Measurements from ENCODE around the gene RAB37.
A peak's percentile ranks its signal among the peaks of the same experiment; 100 is the strongest.

RAB37 gene

GRCh38 chr17:74775409-74776043 lies 38.5 kb downstream of the RAB37 start:
- H3K4me3 Mint-ChIP-seq, result peak overlapping the region; percentile 98
- peaks cover 4% of the 10 kb centered on the region for H3K27me3 Mint-ChIP-seq
- H3K4me1 Mint-ChIP-seq, result peaks cover 69% of the 10 kb centered on the region
- H3K36me3 Mint-ChIP-seq, result peaks cover 61% of the 10 kb centered on the region
- CTCF ChIA-PET, result interaction anchor here (0.6 to 5.6 kb wide), 8 partner anchors 15 to 192 kb away, joined by 4 to 44 read pairs (median 6); partner anchors contain the start of gene RAB37
- no peaks in the 10 kb centered on the region for H3K9me3 Mint-ChIP-seq
- peak overlapping the region; percentile 94 for H3K27ac Mint-ChIP-seq
- DNase-seq, result no peak

DNA sequence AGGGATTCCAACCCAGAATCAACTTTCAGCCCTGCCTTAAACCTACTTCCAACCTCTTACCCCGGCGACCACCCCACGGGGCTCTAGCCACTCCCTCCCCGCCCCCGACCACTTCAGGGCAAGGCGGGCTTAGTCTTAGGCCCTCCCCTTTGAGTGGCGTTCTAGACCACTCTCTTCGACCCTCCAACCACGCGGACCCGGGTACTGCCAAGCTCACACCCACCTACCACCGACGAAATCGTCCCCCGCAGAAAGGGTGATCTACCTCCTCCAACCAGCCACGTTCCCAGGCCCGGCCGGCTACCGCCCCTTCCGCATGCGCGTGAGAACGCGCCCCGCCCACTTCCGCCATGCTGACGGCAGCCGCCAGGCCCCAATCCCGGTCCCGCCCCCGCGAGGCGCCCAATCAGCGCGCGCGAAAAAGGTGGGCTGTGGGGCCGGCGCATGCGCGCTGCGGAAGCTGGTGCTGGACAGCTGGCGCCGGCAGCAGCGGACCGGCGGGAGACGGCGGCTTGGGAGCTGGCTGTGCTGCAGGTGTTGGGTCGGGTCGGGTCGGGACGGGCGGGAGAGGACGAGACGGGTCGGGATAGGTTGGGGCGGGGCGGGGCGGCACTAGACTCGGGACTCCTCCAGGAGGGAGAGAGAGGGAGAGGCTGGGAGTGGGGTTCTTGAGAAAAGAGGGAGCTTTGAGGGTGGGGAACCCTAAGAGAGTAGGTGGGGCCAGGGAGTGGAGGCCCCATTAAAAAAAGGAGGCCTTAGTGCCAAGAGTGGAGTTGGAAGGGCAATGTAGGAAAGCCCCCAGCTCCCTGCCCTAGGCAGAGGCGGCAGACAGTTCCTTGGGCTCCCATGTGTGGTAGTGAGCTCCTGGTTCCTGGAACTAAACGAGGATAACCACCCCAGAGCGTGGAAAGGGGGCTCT lies 39.2 kb downstream of the RAB37 start, which contains the start of gene NAT9:
TSS of gene NAT9 (minus strand) at position 302 of the 919 bp plus-strand sequence. CDS start 647 bp downstream, outside the sequence.
- H3K27ac Mint-ChIP-seq, result peak within 1 kb of the TSS; percentile 94
- H3K9me3 Mint-ChIP-seq, result no peaks in the 10 kb centered on the region
- H3K36me3 Mint-ChIP-seq, result peaks cover 61% of the 10 kb centered on the region
- CTCF ChIA-PET, result interaction anchor here (0.8 to 5.6 kb wide), 7 partner anchors 14 to 119 kb away, joined by 3 to 44 read pairs (median 6); no protein-coding TSS in a partner anchor
- H3K4me3 Mint-ChIP-seq, result peak within 1 kb of the TSS; percentile 98
- peaks cover 4% of the 10 kb centered on the region for H3K27me3 Mint-ChIP-seq
- DNase-seq, result peak; percentile 99
- peaks cover 73% of the 10 kb centered on the region for H3K4me1 Mint-ChIP-seq

DNA sequence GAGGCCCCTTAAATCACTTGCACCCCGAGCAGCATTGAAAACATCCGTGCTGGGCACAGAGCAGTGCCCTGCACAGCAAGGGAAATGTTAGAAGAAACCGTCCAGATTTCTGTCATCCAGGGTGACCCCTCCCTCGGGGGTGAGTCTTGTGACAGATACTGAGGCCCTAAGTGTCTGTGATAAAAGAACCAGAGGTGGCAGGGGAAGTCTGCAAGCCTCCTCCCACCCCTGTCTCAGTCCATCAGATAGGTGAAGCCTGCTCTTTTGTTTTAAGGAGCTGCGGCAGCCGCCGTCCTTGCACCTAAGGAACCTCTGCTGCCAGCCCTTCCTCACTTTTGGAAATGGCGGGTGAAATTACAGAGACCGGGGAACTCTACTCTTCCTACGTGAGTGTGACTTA lies 39.9 kb downstream of the RAB37 start:
- Mint-ChIP-seq H3K27me3 (peaks cover 4% of the 10 kb centered on the region), H3K27ac (peak overlapping the region; percentile 69), H3K4me3 (peak overlapping the region; percentile 98), H3K9me3 (no peaks in the 10 kb centered on the region), H3K4me1 (peaks cover 80% of the 10 kb centered on the region), H3K36me3 (peaks cover 61% of the 10 kb centered on the region)
- DNase-seq, result no peak
- CTCF ChIA-PET, result interaction anchor here (0.8 to 5.6 kb wide), 6 partner anchors 14 to 119 kb away, joined by 3 to 44 read pairs (median 10); no protein-coding TSS in a partner anchor

- no peaks in the 10 kb centered on the region for H3K9me3 Mint-ChIP-seq
- DNase-seq, result no peak
- peaks cover 4% of the 10 kb centered on the region for H3K27me3 Mint-ChIP-seq
- peaks cover 83% of the 10 kb centered on the region for H3K4me1 Mint-ChIP-seq
- CTCF ChIA-PET, result interaction anchor here (1.0 to 5.6 kb wide), 4 partner anchors 13 to 121 kb away, joined by 3 to 44 read pairs (median 14); no protein-coding TSS in a partner anchor
- H3K27ac Mint-ChIP-seq, result peak overlapping the region; percentile 98
- peak overlapping the region; percentile 61 for H3K4me3 Mint-ChIP-seq
- H3K36me3 Mint-ChIP-seq, result peaks cover 60% of the 10 kb centered on the region
Measured at GRCh38 chr17:74777901-74778515, 41.0 kb downstream of the RAB37 start.

DNA sequence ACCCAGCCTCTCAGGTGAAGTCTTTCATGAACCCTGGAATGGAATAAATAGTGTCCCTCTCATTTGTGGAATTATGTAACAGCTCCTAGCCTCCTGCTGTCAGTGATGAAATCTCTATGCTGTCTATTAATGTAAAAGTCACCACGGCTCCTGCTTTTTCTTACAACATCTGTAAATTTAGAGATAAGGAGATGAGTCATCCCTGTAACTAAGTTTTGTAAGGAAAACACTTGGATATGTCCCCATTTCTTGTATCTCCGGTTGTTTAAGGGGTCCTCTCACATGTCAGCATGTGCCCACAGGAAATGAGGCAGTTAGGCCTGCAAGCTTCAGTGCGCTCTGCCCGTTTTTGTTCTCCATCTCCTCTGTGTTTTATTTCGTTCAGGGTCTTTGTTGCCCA lies 41.9 kb downstream of the RAB37 start:
- DNase-seq, result no peak
- peaks cover 58% of the 10 kb centered on the region for H3K36me3 Mint-ChIP-seq
- H3K27me3 Mint-ChIP-seq, result peaks cover 4% of the 10 kb centered on the region
- H3K4me3 Mint-ChIP-seq, result peak overlapping the region; percentile 54
- H3K9me3 Mint-ChIP-seq, result no peaks in the 10 kb centered on the region
- peak overlapping the region; percentile 98 for H3K27ac Mint-ChIP-seq
- CTCF ChIA-PET, result interaction anchor here (1.6 to 5.6 kb wide), 8 partner anchors 8 to 121 kb away, joined by 4 to 44 read pairs (median 10); no protein-coding TSS in a partner anchor
- peaks cover 78% of the 10 kb centered on the region for H3K4me1 Mint-ChIP-seq

GRCh38 chr17:74779501-74779900 lies 42.4 kb downstream of the RAB37 start:
- DNase-seq, result no peak
- H3K27me3 Mint-ChIP-seq, result peaks cover 4% of the 10 kb centered on the region
- peaks cover 81% of the 10 kb centered on the region for H3K4me1 Mint-ChIP-seq
- H3K9me3 Mint-ChIP-seq, result no peaks in the 10 kb centered on the region
- H3K36me3 Mint-ChIP-seq, result peaks cover 62% of the 10 kb centered on the region
- H3K27ac Mint-ChIP-seq, result peak overlapping the region; percentile 98
- CTCF ChIA-PET, result interaction anchor here (1.1 to 5.6 kb wide), 10 partner anchors 9 to 122 kb away, joined by 3 to 44 read pairs (median 8); no protein-coding TSS in a partner anchor
- H3K4me3 Mint-ChIP-seq, result peak overlapping the region; percentile 68

- DNase-seq, result peak; percentile 86
Measured at GRCh38 chr17:74779948-74780400, 42.9 kb downstream of the RAB37 start.

GRCh38 chr17:74780443-74781238 lies 43.6 kb downstream of the RAB37 start:
- H3K4me1 Mint-ChIP-seq, result peaks cover 87% of the 10 kb centered on the region

More at GRCh38 chr17:74779948-74780400, 42.9 kb downstream of the RAB37 start:
- Mint-ChIP-seq H3K4me3 (peak overlapping the region; percentile 68), H3K4me1 (peaks cover 86% of the 10 kb centered on the region), H3K9me3 (no peaks in the 10 kb centered on the region), H3K36me3 (peaks cover 65% of the 10 kb centered on the region), H3K27ac (peak overlapping the region; percentile 98), H3K27me3 (peaks cover 4% of the 10 kb centered on the region)
- CTCF ChIA-PET, result interaction anchor here (0.8 to 5.6 kb wide), 11 partner anchors 9 to 122 kb away, joined by 3 to 44 read pairs (median 7); no protein-coding TSS in a partner anchor

DNA sequence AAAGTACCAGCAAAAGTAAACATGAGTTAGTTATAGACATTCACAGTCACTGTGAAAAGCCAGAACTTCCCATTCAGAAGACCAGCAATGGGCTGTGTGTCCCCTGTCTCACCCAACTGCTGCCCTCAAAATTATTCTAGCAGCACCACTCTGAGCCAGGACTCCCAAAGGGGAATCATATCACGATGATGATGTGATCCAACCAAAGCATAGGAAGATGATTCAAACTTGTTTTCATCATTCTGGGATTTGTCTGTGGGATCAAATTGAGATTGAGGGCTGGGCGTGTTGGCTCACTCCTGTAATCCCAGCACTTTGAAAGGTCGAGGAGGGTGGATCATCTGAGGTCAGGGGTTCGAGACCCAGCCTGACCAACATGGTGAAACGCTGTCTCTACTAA lies 45.5 kb downstream of the RAB37 start:
- Mint-ChIP-seq H3K4me3 (no peak overlapping the region), H3K9me3 (no peaks in the 10 kb centered on the region), H3K27me3 (no peaks in the 10 kb centered on the region), H3K36me3 (peaks cover 60% of the 10 kb centered on the region), H3K27ac (peak overlapping the region; percentile 98), H3K4me1 (peaks cover 86% of the 10 kb centered on the region)
- CTCF ChIA-PET, result interaction anchor here (0.6 to 5.2 kb wide), 6 partner anchors 8 to 135 kb away, joined by 3 to 31 read pairs (median 5); partner anchors contain the start of gene RAB37
- no peak for DNase-seq

More at GRCh38 chr17:74780443-74781238, 43.6 kb downstream of the RAB37 start:
- Mint-ChIP-seq H3K4me3 (peak overlapping the region; percentile 68), H3K36me3 (peaks cover 65% of the 10 kb centered on the region), H3K27me3 (peaks cover 4% of the 10 kb centered on the region), H3K27ac (peak overlapping the region; percentile 98), H3K9me3 (no peaks in the 10 kb centered on the region)
- DNase-seq, result peak; percentile 54
- CTCF ChIA-PET, result interaction anchor here (0.8 to 5.6 kb wide), 17 partner anchors 9 to 123 kb away, joined by 3 to 44 read pairs (median 7); no protein-coding TSS in a partner anchor

GRCh38 chr17:74784125-74784810 lies 47.2 kb downstream of the RAB37 start:
- Mint-ChIP-seq H3K9me3 (no peaks in the 10 kb centered on the region), H3K36me3 (peaks cover 62% of the 10 kb centered on the region), H3K27ac (peak overlapping the region; percentile 83), H3K27me3 (no peaks in the 10 kb centered on the region), H3K4me3 (no peak overlapping the region), H3K4me1 (peaks cover 81% of the 10 kb centered on the region)
- CTCF ChIA-PET, result interaction anchor here (1.0 to 2.9 kb wide), 4 partner anchors 25 to 127 kb away, joined by 3 to 8 read pairs (median 4); partner anchors contain the start of gene RAB37
- no peak for DNase-seq

- H3K27ac Mint-ChIP-seq, result peak overlapping the region; percentile 83
- DNase-seq, result peak; percentile 48
- peaks cover 62% of the 10 kb centered on the region for H3K36me3 Mint-ChIP-seq
- no peak overlapping the region for H3K4me3 Mint-ChIP-seq
- peaks cover 77% of the 10 kb centered on the region for H3K4me1 Mint-ChIP-seq
- CTCF ChIA-PET, result interaction anchor here (1.0 to 2.9 kb wide), 3 partner anchors 26 to 128 kb away, joined by 3 to 8 read pairs (median 4); no protein-coding TSS in a partner anchor
- no peaks in the 10 kb centered on the region for H3K27me3 Mint-ChIP-seq
- no peaks in the 10 kb centered on the region for H3K9me3 Mint-ChIP-seq
Measured at GRCh38 chr17:74785096-74785980, 48.3 kb downstream of the RAB37 start.
